GM12865 (cell line): ENCODE data around the gene SORBS1.
"Not testable (repeated sequence)": the region's sequence is repeated elsewhere in the genome, so short reads cannot be mapped to it uniquely, and the experiment has no call there.

ENCODE experiments used
- DNase-seq: peaks from one replicate; pipeline ENCODE4 v3.0.0; 2010; ENCODE audit warnings: low read depth
- H3K4me3 ChIP-seq: 2 replicates; pipeline ENCODE4 v1.5.1; 2011; ENCODE audit warnings: mild to moderate bottlenecking, low read depth, low read length, control low read depth
- CTCF ChIP-seq: IDR thresholded peaks from 2 replicates; pipeline ENCODE4 v1.5.1; 2011; ENCODE audit warnings: low read length, control low read depth, low read depth, inconsistent platforms; ENCODE audit not compliant: insufficient read depth; ENCODE audit errors: missing control alignments

SORBS1 gene

DNA sequence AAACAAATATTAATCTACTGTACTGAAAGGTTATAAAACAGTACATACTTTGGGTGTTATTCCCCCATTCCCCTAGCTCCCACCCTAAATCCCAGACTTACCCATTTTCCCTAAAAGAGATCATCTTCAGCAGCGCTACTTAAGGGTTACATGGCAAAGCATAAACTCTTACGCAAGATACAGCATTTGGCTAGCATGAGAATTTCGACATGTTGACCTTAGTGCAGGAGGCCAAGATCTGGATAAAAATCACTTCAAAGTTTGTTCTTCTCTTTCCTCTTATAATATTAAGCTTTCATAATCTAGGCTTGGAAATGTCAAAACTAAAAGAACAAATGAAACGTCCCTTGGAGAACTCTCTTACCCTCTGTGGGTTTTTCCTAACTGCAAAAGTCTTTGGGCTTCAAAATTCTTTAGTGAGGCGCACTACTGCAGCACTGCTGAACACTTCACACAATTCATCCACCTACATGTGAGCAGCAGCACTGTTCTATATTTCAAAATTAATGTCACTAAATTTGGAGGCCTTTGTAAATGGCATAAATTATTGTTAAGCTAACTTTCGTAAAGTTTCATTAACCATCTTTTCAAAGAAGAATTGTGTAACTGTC, 210.8 kb downstream of the SORBS1 start:
- no peak for DNase-seq
- H3K4me3 ChIP-seq, result no peak overlapping the region
- no peak for TF ChIP-seq CTCF

GRCh38 chr10:95347402-95347766, 213.8 kb downstream of the SORBS1 start:
- DNase-seq, H3K4me3 ChIP-seq: not testable (repeated sequence)

DNA sequence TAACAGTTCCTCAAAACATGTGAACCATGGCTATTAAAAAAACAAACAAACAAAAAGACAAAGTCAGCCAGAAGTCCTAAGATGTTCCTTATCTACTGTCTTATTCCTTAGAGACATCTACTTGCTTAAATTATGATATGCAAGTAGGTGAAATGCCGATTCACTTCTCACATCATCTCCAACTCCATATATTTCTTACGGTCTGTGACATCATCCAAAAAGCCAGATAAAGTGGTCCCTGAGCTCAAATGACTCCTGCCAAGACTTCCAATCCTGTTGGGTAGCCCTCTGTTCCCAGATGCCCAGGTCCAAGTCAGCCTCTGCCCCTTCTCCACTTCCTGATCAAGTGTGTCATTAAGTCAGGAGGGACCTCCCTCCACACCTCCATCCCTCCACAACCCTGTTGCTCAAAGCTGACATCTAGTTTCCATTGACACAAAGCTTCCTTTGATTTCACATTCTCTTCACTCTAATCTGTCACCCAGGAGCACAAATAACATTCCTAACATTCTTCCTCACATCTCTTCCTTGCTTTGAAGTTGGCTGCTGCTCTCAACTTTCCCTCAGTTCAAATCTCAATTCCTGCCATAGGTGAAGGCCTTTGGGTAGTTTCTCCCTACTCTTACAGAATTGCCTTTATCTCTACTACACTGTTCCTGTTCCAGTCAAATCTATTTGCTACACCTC, 214.3 kb downstream of the SORBS1 start:
- no peak for TF ChIP-seq CTCF
- no peak for DNase-seq
- H3K4me3 ChIP-seq, result no peak overlapping the region

DNA sequence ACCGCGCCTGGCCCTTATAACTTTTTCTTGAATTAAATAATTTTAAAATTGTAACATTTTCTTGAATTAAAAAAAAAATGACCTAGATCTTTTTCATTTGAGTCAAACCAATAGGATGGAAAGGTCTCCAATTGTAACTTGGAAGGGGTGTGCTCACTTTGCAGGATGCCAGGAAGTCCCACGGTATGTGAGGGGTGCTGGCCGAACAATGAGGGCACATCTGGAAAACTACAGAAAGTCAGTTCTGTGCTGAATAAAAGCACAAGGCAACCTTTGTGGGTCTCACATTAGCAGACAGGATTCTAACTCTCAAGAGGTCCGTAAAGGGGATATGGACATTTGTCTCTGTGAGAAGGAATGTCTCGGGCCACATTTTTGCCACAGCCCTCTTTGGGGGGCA, 217.6 kb downstream of the SORBS1 start:
- no peak for DNase-seq
- no peak for TF ChIP-seq CTCF
- no peak overlapping the region for H3K4me3 ChIP-seq

DNA sequence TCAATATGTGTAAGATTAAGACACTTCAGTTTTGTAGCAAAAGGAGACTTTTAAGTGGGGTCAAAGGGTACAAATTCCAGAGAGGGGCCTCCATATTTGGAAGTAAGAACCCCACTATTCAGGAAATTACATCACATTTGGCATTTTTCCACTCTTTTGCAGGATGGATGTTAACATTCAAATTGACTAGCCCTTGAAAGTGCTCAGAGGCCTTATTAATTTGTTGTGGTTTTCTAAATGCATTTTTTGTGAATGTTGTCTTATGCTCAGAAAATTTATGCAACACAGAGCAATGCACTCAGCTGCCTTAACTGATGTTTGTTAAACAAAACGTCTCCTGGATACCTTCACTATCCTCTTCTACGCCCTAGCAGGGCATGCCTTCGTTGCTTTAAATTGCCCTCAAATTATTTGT, 219.4 kb downstream of the SORBS1 start:
- DNase-seq, result no peak
- no peak overlapping the region for H3K4me3 ChIP-seq
- no peak for TF ChIP-seq CTCF

- no peak for TF ChIP-seq CTCF
- DNase-seq, result no peak
- no peak overlapping the region for H3K4me3 ChIP-seq
Measured at GRCh38 chr10:95339863-95340262, 221.3 kb downstream of the SORBS1 start.

DNA sequence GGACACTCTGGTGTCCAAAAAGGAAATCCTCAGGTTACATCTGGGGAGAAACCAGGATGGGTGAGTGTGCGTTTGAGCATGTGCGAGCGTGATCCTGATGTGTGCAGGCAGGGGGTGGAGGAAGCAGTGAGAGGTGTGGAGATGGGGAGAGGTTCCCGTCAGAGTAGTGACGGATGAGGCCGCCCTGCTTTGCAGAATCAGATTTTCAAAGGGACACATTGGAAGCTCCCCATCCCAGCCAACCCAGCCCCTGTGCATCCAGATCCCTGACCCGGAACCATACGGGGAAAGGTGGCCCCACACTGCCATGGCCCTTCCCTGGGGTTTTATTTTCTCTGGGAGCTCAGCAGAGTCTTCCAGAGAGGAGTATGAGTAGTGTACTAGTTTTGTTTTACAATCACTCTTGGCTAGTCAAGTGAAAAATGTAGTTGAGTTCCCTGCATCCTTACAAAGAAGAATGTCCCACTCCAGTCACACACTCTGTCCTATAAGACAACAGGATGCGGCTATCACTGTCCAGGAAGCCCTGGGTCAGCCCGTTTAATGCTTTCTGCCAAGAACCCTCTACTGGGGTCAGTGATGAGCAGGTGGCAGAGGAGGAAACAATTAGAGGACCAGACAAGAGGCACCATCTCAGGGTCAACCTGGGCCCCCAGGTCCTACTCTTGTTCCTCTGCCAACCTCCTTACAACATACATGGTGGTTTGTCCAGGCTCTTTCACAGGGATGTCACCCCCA, 223.6 kb downstream of the SORBS1 start:
- no peak for TF ChIP-seq CTCF
- H3K4me3 ChIP-seq, result no peak overlapping the region
- DNase-seq, result no peak
